T-helper 2 cell treated with Interferon-gamma antibody and Interleukin-4, amounts not matched to agents 5 μg/mL and 100 μg/mL, for 36 hours (primary cell): ENCODE data around the gene BRI3BP.
"Not testable (repeated sequence)": the region's sequence is repeated elsewhere in the genome, so short reads cannot be mapped to it uniquely, and the experiment has no call there.

ENCODE experiments used
- DNase-seq: peaks from one replicate; pipeline ENCODE4 v3.0.0; 2021; ENCODE audit warnings: low spot score
- H3K27ac Mint-ChIP-seq: one replicate; pipeline ENCODE4 v1.8.0; 2021; ENCODE audit warnings: mild to moderate bottlenecking, mixed read lengths
- H3K27me3 Mint-ChIP-seq: one replicate; pipeline ENCODE4 v1.8.0; 2021; ENCODE audit warnings: low read depth, mixed read lengths
- H3K36me3 Mint-ChIP-seq: one replicate; pipeline ENCODE4 v1.8.0; 2021; ENCODE audit warnings: low read depth, mixed read lengths
- H3K4me1 Mint-ChIP-seq: one replicate; pipeline ENCODE4 v1.8.0; 2021; ENCODE audit warnings: low read depth, mixed read lengths
- H3K4me3 Mint-ChIP-seq: one replicate; pipeline ENCODE4 v1.8.0; 2022; ENCODE audit warnings: mild to moderate bottlenecking, moderate library complexity, mixed read lengths
- H3K9me3 Mint-ChIP-seq: one replicate; pipeline ENCODE4 v1.8.0; 2021; ENCODE audit warnings: mixed read lengths

The BRI3BP gene

DNA sequence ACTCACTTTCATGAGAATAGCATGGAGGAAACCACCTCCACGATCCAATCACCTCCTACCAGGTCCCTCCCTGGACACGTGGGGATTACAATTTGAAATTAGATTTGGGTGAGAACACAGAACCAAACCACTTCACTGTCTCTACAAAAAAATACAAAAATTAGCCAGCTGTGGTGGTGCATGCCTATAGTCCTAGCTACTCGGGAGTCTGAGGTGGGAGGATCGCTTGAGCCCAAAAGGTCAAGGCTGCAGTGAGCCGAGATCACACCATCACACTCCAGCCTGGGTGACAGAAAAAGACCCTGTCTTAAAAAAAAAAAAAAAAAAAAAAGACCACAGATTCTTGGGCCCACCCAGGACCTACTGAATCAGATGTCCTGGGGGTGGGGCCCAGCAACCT lies 28.3 kb downstream of the BRI3BP start:
- no peak for DNase-seq
- no peaks in the 10 kb centered on the region for H3K9me3 Mint-ChIP-seq
- no peak overlapping the region for H3K27ac Mint-ChIP-seq
- H3K4me1 Mint-ChIP-seq: no peaks in the 10 kb centered on the region
- H3K4me3 Mint-ChIP-seq: no peak overlapping the region
- H3K36me3 Mint-ChIP-seq: peaks cover 40% of the 10 kb centered on the region
- H3K27me3 Mint-ChIP-seq: no peaks in the 10 kb centered on the region

DNA sequence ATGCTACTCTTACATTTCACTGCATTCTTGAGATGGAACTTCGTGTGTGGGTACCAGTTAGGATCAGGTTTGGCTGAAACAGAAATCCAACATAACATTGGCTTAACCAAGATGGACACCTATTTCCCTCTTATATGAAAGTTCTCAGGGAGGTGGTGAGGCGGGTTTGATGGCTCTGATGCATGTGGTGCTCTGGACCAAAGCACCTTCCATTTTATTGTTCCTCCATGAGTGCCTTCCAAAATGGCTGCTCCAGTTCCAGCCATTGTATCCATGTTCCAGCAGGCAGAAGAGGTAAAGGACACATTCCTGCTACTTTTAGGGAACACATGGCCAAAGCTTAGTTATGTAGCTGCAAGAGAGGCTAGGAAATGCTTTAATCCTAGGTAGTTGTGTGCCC lies 29.6 kb downstream of the BRI3BP start:
- no peak overlapping the region for H3K27ac Mint-ChIP-seq
- H3K27me3 Mint-ChIP-seq: no peaks in the 10 kb centered on the region
- peaks cover 42% of the 10 kb centered on the region for H3K36me3 Mint-ChIP-seq
- H3K9me3 Mint-ChIP-seq: no peaks in the 10 kb centered on the region
- no peak for DNase-seq
- H3K4me3 Mint-ChIP-seq: no peak overlapping the region
- no peaks in the 10 kb centered on the region for H3K4me1 Mint-ChIP-seq

DNA sequence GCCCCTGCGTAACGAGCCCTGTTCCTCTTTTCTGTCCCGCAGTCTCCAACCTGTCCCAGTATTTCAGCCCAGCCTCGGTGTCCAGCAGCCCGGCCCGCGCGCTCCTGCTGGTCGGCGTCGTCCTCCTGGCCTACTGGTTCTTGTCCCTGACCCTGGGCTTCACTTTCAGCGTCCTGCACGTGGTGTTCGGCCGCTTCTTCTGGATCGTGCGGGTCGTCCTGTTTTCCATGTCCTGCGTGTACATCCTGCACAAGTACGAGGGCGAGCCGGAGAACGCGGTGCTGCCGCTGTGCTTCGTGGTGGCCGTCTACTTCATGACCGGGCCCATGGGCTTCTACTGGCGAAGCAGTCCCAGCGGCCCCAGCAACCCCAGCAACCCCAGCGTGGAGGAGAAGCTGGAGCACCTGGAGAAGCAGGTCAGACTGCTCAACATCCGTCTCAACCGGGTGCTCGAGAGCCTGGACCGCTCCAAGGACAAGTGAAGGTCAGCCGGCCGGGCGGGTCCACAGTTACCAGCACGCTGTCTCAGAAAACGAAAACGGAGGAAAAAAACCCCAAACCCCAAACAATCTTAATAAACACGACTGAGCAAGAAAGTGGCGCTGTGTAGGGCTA lies 31.6 kb downstream of the BRI3BP start:
- no peak for DNase-seq
- Mint-ChIP-seq H3K9me3 (no peaks in the 10 kb centered on the region), H3K36me3 (peaks cover 41% of the 10 kb centered on the region), H3K27me3 (no peaks in the 10 kb centered on the region), H3K4me3 (no peak overlapping the region), H3K27ac (no peak overlapping the region), H3K4me1 (no peaks in the 10 kb centered on the region)

DNA sequence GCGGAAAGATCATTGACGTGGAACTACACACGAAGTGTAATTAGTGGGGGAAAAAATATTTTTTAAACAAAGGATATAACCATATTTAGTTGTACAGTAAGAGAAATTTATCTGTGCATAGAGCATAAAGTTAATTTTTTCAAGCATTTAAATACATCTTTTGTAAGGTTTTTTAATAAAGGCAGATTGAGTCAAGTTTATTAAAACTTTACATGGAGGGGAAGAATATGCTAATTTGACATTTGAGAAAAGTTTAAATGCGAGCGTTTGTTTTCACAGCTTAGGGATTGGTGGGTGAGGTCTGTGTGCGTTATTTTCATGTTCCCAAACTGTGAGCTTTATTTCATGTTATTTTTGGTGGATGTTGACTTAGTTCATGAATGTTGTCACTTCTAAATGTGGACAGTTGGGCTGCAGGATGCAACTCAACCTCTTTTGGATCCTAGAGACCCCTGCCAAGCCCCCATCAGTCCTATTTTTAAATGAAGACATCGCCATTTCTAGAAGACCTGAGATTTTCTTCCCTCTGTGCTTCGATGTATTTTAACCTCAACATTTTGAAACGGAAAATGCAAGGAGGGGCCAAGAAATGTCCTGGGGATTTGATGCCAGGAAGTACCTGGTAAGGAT lies 32.3 kb downstream of the BRI3BP start:
- no peak overlapping the region for H3K27ac Mint-ChIP-seq
- no peak overlapping the region for H3K4me3 Mint-ChIP-seq
- H3K4me1 Mint-ChIP-seq: no peaks in the 10 kb centered on the region
- no peaks in the 10 kb centered on the region for H3K27me3 Mint-ChIP-seq
- H3K36me3 Mint-ChIP-seq: peaks cover 41% of the 10 kb centered on the region
- DNase-seq: no peak
- no peaks in the 10 kb centered on the region for H3K9me3 Mint-ChIP-seq

DNA sequence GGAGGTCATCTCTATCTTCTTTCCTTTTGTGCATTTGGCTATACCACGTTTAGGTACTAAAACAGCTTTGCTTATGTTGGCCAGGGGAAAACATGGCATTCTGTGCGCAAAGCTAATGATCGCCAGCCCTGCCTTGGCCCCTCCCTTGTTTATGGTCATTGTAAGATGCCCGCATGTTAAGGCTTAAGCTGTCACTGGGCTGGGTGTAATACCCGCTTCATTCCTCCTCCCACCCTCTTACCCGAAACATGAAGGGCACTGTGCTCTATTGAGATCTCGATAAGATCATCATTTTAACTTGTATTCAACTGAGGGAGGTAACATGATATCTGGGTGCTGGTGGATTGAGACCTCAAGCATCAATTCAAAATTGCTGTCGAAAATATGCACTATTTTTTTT lies 34.7 kb downstream of the BRI3BP start:
- H3K4me1 Mint-ChIP-seq: no peaks in the 10 kb centered on the region
- peaks cover 26% of the 10 kb centered on the region for H3K36me3 Mint-ChIP-seq
- H3K27me3 Mint-ChIP-seq: no peaks in the 10 kb centered on the region
- DNase-seq: no peak
- no peak overlapping the region for H3K4me3 Mint-ChIP-seq
- H3K9me3 Mint-ChIP-seq: no peaks in the 10 kb centered on the region
- H3K27ac Mint-ChIP-seq: no peak overlapping the region

DNA sequence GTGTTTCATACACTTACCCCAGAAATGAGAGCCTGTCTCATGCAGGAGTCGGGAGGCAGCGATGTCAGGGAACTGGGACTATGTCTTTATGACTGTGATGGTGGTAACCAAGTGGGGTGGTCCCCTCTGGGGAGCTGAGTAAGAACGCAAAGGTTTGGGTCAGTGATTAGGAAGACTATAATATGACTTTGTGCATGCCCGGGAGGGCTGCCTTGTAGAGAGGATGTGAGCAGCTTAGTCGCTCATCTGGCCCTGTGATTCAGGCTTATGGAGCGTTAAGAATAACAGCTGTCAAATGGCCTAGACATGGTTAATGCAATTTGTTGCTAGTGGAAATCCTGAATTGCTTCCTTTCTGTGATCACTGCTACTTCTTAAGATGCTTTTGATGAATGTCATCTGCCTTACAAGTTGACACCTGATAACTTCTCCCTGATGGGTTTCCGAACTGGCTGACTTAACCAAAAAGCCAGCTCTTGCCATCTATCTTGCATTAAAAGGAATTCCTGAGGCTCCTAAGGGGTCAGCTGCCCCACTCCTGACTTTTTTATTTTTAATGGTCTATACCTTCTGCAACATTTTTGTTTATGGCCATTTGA lies 36.4 kb downstream of the BRI3BP start:
- no peak overlapping the region for H3K4me3 Mint-ChIP-seq
- peaks cover 21% of the 10 kb centered on the region for H3K36me3 Mint-ChIP-seq
- DNase-seq: no peak
- no peaks in the 10 kb centered on the region for H3K27me3 Mint-ChIP-seq
- no peak overlapping the region for H3K27ac Mint-ChIP-seq
- H3K4me1 Mint-ChIP-seq: no peaks in the 10 kb centered on the region
- H3K9me3 Mint-ChIP-seq: peaks cover 2% of the 10 kb centered on the region

DNA sequence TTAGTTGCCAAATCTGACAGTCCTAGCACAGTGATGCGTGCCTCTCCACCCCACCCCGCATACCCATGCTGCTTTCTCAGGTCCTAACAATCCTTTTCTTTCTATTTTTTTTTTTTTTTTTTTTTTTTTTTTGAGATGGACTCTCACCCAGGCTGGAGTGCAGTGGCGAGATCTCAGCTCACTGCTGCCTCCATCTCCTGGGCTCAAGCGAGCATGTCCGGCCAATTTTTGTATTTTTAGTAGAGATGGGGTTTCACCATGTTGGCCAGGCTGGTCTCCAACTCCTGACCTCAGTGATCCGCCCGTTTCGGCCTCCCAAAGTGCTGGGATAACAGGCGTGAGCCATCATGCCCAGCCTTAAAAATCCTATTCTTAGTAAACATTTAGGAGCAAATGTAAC lies 38.0 kb downstream of the BRI3BP start:
- H3K4me3 Mint-ChIP-seq, H3K27ac Mint-ChIP-seq, H3K9me3 Mint-ChIP-seq, H3K27me3 Mint-ChIP-seq, DNase-seq, H3K4me1 Mint-ChIP-seq: not testable (repeated sequence)
- H3K36me3 Mint-ChIP-seq: peaks cover 19% of the 10 kb centered on the region

DNA sequence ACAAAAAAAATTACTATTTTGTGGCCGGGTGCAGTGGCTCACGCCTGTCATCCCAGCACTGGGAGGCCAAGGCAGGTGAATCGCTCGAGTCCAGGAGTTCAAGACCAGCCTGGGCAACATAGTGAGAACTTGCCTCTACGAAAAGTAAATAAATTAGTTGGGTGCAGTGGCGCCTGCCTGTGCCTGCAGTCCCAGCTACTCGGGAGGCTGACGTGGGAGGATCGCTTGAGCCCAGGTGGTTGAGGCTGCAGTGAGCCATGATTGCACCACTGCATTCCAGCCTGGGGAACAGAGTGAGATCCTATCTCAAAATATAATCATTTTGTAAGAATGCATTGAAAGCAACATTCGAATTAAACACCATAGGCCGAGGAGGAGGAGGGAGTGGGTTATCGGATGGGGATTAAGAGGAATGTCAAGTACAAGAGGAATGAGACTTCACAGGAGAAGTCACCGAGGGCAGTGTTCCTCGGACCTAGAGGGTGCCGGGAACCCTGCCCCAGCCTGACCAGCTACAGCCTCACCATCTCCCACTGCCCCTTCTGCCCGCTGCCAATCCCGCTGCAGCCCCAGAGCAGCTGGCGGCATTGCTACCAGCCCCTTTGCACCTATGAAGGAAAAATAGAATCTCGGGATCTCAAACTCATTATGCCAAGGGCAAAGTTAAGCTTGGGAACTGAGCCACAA lies 39.2 kb downstream of the BRI3BP start:
- Mint-ChIP-seq H3K36me3 (peaks cover 18% of the 10 kb centered on the region), H3K4me1 (no peaks in the 10 kb centered on the region), H3K27me3 (no peaks in the 10 kb centered on the region), H3K4me3 (no peak overlapping the region), H3K27ac (no peak overlapping the region), H3K9me3 (peaks cover 6% of the 10 kb centered on the region)
- DNase-seq: no peak

DNA sequence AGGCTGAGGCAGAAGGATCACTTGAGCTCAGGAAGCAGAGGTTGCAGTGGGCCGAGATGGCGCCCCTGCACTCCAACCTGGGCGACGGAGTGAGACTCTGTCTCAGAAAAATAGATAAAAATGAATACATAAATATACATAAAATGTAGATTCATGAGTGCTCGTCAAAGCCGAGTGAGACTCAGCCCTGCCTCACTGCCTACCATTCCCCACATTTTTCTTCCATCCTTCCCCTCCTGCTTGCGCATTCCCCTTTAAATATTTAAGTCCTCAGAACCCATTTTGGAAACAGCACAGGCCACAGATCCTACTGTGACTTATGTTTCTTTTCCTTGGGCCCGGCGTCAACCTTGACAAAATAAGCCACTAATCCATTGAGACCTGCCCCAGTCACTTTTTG lies 39.8 kb downstream of the BRI3BP start:
- H3K27ac Mint-ChIP-seq: no peak overlapping the region
- H3K27me3 Mint-ChIP-seq: no peaks in the 10 kb centered on the region
- H3K36me3 Mint-ChIP-seq: peaks cover 15% of the 10 kb centered on the region
- no peak overlapping the region for H3K4me3 Mint-ChIP-seq
- no peak for DNase-seq
- peaks cover 6% of the 10 kb centered on the region for H3K9me3 Mint-ChIP-seq
- H3K4me1 Mint-ChIP-seq: no peaks in the 10 kb centered on the region

DNA sequence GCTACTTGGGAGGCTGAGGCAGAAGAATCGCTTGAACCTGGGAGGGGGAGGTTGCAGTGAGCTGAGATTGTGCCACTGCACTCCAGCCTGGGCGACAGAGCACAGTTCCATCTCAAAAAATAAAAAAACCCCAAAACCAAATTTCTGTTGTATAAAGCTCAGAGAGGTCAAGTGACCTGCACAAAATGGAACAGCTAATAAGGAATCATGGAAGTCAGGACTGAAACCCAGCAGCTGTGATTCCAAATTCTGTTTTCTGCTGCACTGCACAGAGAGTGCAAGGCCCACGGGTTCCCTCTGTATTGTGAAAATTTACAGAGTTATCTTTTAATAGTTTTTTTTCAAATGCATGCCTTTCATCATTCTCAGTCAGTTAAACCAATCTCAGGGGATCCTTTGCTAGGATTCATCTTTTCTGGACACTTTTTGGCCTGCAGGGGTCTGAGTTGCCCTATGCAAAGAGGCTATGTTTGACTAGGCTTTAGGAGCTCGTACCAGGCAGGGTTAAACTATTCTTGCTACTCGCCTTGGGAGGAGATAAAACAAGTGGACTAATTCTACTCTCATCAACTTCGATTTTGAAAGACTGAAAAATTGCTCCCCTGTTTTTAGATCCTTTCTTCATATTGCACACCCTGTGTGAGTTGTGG lies 45.7 kb downstream of the BRI3BP start:
- H3K9me3 Mint-ChIP-seq: peaks cover 6% of the 10 kb centered on the region
- no peaks in the 10 kb centered on the region for H3K27me3 Mint-ChIP-seq
- no peak overlapping the region for H3K4me3 Mint-ChIP-seq
- DNase-seq: no peak
- H3K36me3 Mint-ChIP-seq: peaks cover 9% of the 10 kb centered on the region
- H3K4me1 Mint-ChIP-seq: no peaks in the 10 kb centered on the region
- H3K27ac Mint-ChIP-seq: no peak overlapping the region

DNA sequence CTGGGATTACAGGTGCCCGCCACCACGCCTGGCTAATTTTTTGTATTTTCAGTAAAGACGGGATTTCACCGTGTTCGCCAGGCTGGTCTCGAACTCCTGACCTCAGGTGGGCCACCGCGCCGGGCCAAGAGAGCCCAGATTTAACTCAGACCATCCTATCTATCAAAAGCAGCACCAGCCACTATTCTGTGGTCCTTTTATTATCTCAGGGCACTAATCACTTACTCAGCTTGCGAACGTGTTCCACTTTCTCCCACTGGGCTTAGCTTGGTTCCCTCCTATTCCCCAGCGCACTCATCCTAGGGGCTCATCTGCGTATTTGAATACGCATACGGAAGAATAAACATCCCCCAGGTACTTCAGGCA lies 55.6 kb downstream of the BRI3BP start:
- Mint-ChIP-seq H3K9me3 (no peaks in the 10 kb centered on the region), H3K27ac (peak overlapping the region; percentile 89), H3K27me3 (no peaks in the 10 kb centered on the region), H3K4me1 (peaks cover 7% of the 10 kb centered on the region), H3K36me3 (no peaks in the 10 kb centered on the region), H3K4me3 (peak overlapping the region; percentile 88)
- no peak for DNase-seq

DNA sequence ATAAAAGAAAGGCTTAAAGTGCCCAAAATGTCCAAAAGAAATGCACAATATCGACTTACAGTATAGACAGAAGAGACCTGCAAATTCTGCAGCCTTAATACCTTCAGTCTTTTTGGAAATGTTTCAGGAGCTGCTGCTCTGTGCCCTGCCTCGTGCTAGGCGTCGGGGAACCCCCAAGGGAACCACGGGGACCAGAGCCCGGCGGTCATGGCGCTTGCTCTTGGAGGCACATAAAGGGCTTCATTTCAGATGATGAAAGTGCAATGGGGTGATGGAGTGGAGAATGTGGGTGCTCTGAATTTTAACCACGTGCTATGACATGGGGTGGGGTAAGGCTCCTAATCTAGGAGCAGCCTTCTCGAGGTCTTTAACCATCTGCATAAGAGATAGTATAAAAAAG lies 57.0 kb downstream of the BRI3BP start:
- no peak overlapping the region for H3K27ac Mint-ChIP-seq
- peak overlapping the region; percentile 39 for H3K4me3 Mint-ChIP-seq
- no peaks in the 10 kb centered on the region for H3K27me3 Mint-ChIP-seq
- no peak for DNase-seq
- no peaks in the 10 kb centered on the region for H3K36me3 Mint-ChIP-seq
- no peaks in the 10 kb centered on the region for H3K9me3 Mint-ChIP-seq
- H3K4me1 Mint-ChIP-seq: peaks cover 7% of the 10 kb centered on the region

DNA sequence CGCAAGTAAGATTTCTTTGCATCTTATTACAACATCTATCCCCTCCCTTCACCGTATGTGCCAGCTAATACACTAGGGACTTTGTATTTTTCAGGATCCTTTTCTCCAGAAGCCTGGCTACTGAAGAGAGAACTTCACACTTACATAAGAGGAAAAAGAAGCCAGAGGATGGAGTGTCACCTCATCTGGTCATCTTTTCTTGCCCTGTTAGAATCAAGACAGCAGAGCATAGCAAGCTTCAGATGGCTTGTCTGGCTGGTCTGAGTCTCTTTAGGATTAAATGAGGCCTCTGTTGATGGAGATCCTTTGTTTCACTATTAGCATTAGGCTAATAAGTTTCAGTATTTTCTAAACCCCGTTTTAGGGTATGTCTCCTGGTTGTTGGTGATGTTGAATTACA lies 57.4 kb downstream of the BRI3BP start:
- H3K4me3 Mint-ChIP-seq: no peak overlapping the region
- no peaks in the 10 kb centered on the region for H3K27me3 Mint-ChIP-seq
- peaks cover 7% of the 10 kb centered on the region for H3K4me1 Mint-ChIP-seq

DNA sequence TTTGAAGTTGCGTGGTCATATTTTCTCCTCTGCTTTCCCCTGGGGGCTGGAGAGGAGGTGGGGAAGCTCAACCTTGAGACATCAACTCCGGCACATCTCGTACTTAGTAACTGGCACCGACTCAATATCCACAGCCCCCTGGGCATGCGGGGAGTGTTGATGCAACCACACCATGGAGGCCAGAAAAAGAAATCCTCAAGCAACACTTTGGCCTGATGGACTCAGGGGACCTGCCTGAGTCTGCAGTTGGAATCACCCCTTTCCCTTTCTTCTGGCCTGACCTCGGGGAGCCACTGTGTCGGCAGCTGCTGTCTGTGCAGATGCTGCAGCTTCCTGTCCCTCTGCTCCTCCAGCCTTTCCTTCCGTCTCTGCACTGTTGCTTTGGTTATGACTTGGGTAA lies 60.4 kb downstream of the BRI3BP start:
- no peak overlapping the region for H3K4me3 Mint-ChIP-seq
- DNase-seq: no peak
- no peaks in the 10 kb centered on the region for H3K36me3 Mint-ChIP-seq
- H3K4me1 Mint-ChIP-seq: peaks cover 3% of the 10 kb centered on the region
- H3K27ac Mint-ChIP-seq: no peak overlapping the region
- H3K27me3 Mint-ChIP-seq: peaks cover 2% of the 10 kb centered on the region
- H3K9me3 Mint-ChIP-seq: no peaks in the 10 kb centered on the region

More for the DNA sequence above, 57.4 kb downstream of the BRI3BP start:
- Mint-ChIP-seq H3K27ac (no peak overlapping the region), H3K9me3 (no peaks in the 10 kb centered on the region), H3K36me3 (no peaks in the 10 kb centered on the region)
- DNase-seq: no peak
